GM10847 (cell line): ENCODE data around the gene ARID4B.

Experiments used
- POLR2A ChIP-seq: IDR thresholded peaks from 2 replicates; pipeline ENCODE4 v1.6.1; 2011; ENCODE audit not compliant: insufficient read length; ENCODE audit errors: extremely low read depth

ARID4B gene

DNA sequence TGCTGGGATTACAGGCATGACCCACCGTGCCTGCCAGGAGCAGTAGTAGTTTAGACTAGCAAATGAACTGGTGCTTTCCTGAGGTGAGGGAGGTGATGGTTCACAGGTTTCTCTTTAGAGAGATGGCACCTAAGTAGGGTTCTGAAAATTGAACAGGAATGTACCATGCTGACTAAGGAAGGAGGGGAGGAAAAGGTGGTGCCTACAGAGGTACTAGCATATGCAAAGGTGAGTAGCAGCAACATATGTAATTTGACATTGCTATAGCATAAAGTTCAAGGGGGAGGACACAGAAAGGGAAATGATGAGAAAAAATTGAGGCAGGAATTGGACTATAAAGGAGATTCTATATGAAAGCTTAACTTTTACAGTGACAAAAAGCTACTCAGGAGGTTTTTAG, 101.0 kb downstream of the ARID4B start:
- TF ChIP-seq POLR2A: no peak

DNA sequence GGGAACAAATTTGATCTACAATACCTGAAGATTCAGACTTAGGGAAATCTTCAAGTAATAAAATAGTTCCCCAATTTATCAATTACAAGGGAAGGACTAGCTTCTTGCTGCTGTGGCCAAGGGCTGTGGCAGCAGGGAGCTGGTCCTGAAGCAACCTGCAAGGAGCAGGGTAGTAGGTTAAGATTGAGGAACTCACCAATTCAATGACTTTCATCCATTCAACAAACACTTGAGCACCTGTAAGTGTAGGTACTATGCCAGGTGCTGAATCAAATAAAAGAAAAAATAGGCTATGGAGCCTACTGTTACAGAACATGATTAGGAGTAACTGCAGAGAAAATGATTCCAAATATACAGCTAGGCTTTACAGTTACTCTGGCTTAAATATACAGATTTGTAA, 102.7 kb downstream of the ARID4B start:
- TF ChIP-seq POLR2A: no peak

DNA sequence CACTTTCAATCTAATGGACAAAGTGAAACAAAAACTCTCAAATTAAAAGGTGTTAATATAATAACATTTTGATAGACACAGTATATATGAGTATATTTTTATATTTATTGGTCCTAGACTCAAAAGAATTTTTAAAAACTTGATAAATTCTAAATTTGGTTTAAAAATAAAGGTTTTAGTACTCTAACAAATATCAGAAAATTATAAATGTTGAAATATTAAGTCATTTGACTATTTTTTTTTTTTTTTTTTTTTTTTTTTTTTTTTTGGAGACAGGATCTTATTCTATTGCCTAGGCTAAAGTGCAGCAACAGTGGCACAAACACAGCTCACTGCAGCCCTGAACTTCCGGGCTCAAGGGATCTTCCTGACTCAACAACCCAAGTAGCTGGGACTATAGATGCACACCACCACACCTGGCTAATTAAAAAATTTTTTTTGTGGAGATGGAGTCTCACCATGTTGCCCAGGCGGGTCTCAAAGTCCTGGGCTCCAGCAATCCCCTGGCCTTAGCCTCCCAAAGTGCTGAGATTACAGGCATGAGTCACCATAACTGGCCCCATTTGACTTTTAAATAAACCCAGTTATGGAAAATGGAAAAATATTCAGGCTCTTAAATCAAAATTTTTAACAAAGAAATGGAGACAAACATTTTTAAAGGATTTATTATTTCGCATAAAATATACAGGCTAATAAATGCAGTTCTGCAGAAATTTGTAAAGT, 106.2 kb downstream of the ARID4B start:
- TF ChIP-seq POLR2A: no peak

DNA sequence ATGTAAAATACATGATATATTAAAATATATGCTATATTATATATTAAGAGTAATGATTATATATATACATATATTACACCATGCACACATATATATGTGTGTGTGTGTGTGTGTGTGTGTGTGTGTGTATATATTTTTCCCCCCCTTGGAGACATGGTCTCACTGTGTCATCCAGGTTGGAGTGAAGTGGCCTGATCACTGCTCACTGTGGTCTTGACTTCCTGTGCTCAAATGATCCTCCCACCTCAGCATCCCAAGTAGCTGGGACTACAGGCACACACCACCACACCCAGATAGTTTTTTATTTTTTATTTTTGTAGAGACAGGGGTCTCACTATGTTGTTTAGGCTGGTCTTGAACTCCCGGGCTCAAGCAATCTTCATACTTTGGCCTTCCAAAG, 112.5 kb downstream of the ARID4B start:
- TF ChIP-seq POLR2A: no peak

DNA sequence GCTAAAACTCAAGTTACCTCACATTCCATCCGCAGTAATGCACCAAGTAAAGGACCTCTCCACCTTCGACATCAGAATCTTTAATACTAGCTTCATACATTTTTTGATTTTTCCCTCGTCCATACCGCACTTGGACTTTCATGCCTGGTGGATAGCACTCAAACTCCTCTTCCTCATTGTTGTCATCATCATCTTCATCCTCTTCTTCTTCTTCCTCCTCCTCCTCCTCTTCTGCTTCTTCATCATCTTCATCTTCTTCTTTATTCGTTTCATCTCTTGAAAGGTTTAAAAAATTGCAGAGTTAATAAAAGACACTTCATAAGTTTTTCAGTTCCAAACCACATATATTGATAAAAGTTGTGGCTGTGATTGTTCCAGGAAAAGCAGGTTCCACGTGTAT, 114.2 kb downstream of the ARID4B start:
- TF ChIP-seq POLR2A: no peak

DNA sequence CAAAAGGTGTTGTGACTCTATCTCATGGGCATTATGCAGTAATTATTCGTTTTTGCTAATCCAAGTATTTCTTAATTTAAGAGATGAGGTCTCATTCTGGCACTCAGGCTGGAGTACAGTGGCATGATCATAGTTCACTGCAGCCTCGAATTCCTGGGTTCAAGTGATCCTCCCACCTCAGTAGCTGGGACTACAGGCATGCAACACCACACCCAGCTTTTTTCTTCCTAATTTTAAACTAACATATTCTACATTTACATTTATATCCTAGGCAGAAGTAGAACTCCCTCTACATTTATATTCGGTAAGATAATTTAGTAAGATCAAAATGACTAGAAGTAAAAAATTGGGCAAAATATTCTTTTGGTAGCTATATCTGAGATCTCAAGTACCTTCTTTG, 116.5 kb downstream of the ARID4B start:
- no peak for TF ChIP-seq POLR2A

DNA sequence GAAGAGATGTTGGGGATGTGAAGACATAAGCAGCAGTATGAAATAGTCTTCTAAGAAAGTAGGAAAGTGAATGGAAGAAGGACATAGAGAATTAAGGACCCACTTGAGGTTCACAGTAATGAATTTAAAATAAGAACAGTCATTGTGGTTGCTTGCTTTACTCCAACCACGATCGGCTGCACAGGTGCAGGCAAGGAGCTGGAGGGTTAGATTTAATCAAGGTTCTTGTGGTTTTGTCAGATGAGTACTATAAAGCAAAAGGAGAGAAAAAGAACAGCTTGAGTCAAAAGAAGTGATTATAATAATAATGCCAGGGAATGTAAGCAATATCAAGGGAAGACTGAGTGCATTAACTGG, 120.8 kb downstream of the ARID4B start:
- TF ChIP-seq POLR2A: no peak

DNA sequence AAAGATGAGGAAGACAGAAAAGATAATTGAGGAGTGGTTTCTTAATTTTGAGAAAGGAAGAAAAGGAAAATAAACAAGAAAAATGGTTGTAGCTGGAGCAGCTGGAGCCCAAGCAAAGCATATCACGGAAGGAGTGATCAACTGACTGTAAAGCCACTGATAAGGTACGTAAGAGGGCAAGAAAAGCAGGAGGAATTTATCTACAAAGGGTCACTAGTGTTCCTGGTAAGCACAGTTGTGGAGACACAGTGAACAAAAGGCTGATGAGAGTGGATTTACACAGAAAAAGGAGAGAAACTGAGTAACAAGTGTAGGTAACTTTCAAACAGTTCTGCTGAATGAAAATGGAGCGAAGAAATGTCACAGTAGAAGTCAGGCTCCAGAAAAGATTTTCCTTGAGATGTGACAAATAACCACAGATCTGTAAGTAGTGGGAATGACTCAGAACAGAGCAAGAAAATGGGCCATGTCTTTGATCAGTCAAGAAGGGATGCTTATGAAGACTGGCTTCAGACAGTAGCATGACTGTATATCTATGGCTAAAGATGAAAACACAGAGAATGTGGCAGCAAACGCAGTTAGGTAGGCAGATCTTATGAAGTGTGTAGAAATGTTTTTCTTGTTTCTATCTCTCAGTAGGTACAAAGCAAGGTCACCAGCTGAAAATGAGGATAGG, 121.3 kb downstream of the ARID4B start:
- TF ChIP-seq POLR2A: no peak

DNA sequence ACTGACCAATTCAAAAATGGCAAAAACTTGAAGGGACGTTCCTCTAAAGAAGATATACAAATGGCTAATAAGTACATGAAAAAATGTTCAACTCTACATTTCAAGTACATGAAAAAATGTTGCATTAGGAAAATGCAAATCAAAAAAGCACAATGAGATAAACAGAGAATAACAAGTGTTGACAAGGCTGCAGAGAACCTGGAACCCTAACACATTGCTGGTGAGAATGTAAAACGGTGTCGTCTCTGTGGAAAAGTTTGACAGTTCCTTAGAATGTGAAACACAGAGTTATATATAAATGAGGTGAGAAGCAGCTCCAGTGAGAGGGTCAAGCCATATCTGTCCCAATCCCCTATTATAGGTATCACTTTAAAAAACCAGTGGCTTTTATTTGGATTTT, 122.3 kb downstream of the ARID4B start:
- no peak for TF ChIP-seq POLR2A

DNA sequence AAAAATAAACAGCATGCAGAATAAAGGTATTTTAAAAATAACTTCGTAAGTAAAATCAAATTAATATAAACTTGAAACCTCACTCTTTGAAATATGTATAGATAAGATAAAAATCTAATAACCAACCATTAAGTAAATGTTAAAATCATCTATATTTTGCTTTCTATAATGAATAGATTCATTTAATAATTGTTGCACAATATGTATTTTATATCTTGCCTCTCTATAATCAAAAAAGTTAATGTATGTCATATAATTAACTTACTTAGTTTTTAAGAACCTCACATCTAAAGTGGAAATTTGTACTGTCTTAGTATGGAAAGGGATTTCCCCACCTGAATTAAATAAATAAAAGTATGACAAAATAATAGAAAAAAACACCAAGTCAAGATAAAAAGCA, 124.6 kb downstream of the ARID4B start:
- TF ChIP-seq POLR2A: no peak

DNA sequence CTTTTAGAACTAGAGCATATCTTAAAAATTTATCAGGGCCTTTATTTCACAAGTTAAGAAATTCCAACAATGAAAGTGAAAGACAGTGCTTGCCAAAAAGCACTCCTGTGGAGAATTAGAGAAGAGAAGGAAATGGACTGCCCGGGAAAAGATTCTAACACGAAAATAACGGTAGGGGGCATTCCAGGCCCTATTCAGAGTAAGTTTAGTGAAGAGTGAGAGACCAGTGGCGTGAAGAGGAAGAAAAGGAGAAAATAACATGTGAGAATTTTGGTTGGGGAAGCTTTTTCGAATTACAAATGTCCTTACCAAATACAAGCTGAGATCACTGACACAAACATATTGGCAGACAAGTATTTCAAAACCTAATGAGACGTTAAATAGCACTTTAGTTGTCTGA, 128.5 kb downstream of the ARID4B start:
- TF ChIP-seq POLR2A: no peak

DNA sequence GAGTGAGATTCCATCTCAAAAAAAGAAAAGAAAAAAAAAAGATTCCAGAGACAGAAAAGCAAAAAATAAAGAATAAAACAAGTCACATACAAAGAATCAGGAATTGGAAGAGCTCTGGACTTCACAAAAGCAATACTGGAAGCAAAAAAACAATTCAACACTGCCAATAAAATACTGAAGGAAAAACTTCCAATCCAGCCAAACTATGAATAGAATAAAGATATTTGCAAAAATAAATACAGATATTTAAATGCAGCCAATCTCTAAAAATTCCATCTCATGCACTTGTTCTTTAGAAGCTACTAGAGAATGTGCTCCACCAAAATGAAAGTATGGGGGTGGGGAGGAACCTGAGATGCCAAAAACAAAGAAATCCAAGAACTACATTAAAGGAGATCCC, 137.5 kb downstream of the ARID4B start:
- TF ChIP-seq POLR2A: no peak

DNA sequence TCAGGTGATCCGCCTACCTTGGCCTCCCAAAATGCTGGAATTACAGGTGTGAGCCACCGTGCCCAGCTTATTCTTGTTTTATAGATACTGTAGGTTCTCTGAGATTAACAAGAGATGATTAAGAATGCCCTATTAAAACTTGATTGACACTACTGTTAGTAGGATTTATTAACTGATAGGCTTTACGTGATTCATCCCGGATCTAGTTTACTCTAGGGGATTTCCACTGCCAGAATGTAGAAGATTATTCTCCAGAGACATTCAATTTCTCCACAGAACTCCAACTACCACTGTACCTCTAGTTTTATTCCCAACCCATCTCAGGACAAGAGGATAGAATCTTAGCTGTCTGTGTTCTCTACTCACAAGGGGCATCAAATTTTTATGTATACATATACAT, 140.7 kb downstream of the ARID4B start:
- TF ChIP-seq POLR2A: no peak

DNA sequence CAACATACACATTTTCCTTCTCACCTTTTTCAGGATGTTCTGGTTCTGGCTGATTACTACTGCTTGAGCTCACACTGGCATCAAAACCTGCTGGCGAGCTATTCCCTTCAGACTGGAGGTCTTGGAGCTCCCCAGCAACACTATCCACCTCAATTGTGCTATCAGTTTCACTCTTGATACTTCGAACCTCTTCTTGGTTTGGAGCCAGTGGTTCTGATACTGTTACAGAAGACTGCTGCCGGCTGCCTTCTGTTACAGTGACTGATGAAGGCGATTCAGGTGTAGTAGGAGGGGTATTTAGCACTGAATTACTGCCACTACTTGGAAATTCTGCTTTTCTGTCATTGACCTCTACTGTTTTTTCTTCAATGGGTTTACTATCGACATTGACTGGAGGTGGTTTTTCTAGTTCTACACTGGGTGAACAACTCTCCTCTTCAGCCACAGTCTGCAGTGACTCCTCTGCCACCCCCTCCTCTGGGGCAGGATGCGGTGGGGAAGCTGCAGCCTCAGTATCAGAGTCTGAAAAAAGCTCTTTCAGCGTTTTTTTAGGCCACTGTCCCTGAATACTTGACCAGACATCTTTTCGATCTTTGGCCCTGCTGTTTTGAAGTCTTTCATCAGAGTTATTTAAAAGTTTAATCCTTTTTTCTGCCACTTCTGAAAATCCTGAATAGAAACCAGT, 146.3 kb downstream of the ARID4B start:
- no peak for TF ChIP-seq POLR2A

DNA sequence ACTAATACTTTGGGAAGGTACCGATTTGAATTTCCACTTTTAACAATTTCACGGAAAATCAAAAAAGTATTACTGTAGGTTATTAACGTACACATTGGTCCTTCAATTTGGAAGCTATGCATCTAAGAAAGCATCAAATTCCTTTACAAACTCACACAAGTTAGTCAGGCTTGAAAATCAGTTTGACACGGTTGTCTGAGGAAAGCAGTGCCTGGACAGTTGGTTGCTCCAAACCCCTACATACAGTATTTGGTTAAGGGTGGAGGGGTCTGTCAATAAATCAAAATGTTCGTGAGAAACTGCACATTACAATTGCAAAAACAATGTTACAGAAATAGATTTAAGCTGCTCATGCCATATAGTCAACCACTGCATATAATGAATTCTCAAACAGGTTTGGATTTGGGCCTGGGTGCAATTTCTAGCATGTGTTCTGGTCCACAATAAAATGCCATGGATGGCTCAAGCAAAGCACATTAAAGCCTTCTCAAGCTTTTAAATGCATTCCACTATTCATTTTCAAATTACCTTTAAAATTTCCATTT, 147.0 kb downstream of the ARID4B start:
- TF ChIP-seq POLR2A: no peak

DNA sequence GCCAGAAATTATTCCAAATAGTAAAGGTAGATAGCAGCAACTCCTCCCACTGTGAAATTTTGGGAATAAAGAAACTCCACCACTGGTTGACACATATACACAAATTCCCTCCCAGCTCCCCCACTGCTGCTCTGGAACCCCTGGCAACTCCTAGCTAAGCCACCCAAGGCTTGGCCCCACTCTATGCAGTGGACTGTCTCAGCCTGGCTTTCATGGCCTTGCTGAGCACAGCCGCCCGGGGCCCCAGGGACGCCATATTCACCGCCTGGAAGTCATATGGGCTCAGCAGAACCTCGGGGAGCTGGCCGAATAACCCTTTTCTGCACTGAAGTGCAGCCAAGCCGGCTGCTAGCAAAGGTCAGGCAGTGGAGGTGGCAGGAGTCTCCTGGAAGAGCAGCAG, 151.5 kb downstream of the ARID4B start:
- no peak for TF ChIP-seq POLR2A

DNA sequence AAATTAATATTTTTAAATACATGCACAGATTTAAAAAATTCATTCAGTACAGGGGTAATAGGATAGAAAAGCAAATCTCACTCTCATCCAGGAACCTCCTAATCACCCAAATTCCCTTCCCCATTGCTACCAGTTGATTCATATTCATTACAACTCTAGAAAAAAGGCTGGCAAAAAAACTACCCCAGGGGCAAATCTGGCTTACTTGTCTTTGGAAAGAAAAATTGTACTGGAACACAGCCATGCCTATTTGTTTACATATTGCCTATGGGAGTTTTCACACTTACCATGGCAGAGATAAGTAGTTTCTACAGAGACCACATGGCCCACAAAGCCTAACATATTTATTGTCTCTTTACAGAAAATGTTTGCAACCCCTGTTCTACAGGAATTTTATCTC, 158.0 kb downstream of the ARID4B start:
- no peak for TF ChIP-seq POLR2A

DNA sequence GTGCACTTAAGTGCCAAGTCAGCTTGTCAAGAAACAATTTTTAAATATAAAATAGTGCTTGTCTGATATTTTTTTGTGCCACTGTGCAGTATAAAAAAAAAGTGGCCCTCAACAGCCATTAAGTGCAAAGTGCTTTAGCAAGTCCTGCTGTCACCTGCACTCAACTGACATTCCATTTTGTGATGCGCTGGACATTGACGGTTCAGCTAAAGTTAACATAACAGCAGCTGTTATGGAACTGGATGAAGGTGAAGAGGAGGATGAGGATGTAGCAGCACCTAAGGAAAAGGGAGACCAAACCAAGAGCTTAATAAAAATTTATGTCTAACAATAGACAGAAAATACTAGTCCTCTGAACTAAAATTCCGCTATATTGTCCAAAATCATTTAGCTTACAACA, 159.6 kb downstream of the ARID4B start:
- TF ChIP-seq POLR2A: no peak
